Prostate gland (tissue), 2 donors: ENCODE measurements around the gene FCN1.

Experiments
- POLR2A ChIP-seq: fragments of 450-650 bp; IDR thresholded peaks from one replicate; pipeline ENCODE4 v1.6.1; 2016; ENCODE audit warnings: antibody characterized with exemption, mild to moderate bottlenecking
- POLR2AphosphoS5 ChIP-seq: sonication (generic); formaldehyde crosslinking; IDR thresholded peaks from one replicate; pipeline ENCODE4 v1.6.1; 2017; ENCODE audit warnings: antibody characterized with exemption
- TF ChIP-seq, protein P1 (sequence below), 4 experiments: fragments of 200-600 bp in 2 of 4; fragments of 450-650 bp in 2 of 4; sonication (generic) in 2 of 4; IDR thresholded peaks; 1 replicate in 3 of 4; 2 replicates in 1 of 4; pipeline ENCODE4 v1.5.1; 2016 to 2019; ENCODE audit warnings: antibody characterized with exemption in 4 of 4, mild to moderate bottlenecking in 2 of 4, moderate library complexity in 2 of 4

DNA sequence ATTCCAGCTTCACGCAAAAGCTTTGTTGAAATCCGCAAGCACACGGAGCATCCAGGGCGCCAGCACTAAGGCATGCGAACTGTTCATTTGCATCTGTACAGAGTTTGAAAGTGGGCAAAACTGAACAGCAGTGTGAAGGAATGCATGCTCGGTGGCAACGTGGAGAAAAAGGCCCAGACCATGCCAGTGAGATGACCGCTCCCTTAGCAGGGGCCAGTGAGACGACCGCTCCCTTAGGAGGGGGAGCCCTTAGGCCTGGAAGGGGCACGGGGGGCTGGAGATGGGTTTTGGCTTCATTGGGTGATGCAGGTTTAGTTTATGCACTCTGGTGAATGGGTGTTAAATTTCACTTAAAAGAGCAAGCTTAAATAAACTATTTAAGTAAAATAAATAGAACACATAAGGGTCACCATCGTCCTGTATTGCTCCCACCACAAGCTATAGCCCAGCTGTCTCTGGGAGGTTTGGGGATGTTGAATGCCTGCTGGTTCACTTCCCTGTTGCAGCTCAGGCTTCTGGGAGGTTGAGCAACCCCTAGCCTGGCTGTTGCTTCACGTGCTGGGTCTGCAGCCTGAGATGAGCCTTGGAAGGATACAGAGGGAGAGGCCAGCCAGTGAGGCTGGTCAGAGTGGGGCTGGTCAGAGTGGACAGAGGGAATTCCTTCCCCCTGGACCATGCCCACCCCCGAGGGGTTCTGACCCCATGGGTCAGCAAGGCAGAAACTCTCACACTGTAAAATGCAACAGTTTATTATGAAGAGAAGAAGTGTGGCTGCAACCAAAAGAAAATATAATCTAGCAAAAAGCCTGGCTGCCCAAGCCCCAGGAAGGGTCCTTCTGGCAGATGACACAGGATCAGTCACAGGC, 4.6 kb upstream of the FCN1 start:
- TF ChIP-seq POLR2AphosphoS5: no peak
- TF ChIP-seq POLR2A: no peak
- TF ChIP-seq, protein P1, sequence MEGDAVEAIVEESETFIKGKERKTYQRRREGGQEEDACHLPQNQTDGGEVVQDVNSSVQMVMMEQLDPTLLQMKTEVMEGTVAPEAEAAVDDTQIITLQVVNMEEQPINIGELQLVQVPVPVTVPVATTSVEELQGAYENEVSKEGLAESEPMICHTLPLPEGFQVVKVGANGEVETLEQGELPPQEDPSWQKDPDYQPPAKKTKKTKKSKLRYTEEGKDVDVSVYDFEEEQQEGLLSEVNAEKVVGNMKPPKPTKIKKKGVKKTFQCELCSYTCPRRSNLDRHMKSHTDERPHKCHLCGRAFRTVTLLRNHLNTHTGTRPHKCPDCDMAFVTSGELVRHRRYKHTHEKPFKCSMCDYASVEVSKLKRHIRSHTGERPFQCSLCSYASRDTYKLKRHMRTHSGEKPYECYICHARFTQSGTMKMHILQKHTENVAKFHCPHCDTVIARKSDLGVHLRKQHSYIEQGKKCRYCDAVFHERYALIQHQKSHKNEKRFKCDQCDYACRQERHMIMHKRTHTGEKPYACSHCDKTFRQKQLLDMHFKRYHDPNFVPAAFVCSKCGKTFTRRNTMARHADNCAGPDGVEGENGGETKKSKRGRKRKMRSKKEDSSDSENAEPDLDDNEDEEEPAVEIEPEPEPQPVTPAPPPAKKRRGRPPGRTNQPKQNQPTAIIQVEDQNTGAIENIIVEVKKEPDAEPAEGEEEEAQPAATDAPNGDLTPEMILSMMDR (IDR thresholded peaks at IDR 0.05): no peak
